HepG2 (cell line): Measurements from ENCODE around the gene N4BP2L1. TPM values are rescaled to one million over a fixed set of nuclear protein-coding genes. Genes with fewer than 3 reads are reported as not detected.
A peak's percentile ranks its signal among the peaks of the same experiment; 100 is the strongest.

Experiments
- ATAC-seq: fragments of 200-7000 bp; cut with Tn5 transposase; 3 replicates; pipeline ENCODE4 v1.9.1; 2020; ENCODE audit warnings: mild to moderate bottlenecking, moderate library complexity
- BruUV-seq: library from RNA; stranded (reverse); fragments of 400-500 nt; replicated peaks from 2 replicates; lab custom pipeline; 2021; lab: Mats Ljungman, UMichigan
- CTCF ChIA-PET: fragments of 300-600 bp; formaldehyde crosslinking; extraction: SDS; loops from one replicate; lab custom pipeline; 2021; ENCODE audit warnings: low total read pairs, inconsistent platforms, low intra/inter-chr PET ratio; lab: Yijun Ruan, JAX
- POLR2A ChIA-PET: fragments of 350-600 bp; sonication (Branson Sonifier 250); formaldehyde crosslinking; loops from one replicate; lab custom pipeline; 2020; ENCODE audit warnings: antibody characterized with exemption, inconsistent platforms; lab: Yijun Ruan, JAX
- DNase-seq: peaks from one replicate; pipeline ENCODE4 v3.0.0-alpha.2; 2015; ENCODE audit warnings: low spot score
- FAIRE-seq: peaks from 3 replicates; lab custom pipeline; 2011; peaks lifted over from hg19 to GRCh38; lab: Jason Lieb, UNC
- H2AFZ ChIP-seq: one replicate; pipeline ENCODE4 v1.6.1; 2011; ENCODE audit warnings: low read length, inconsistent platforms
- H3K27ac ChIP-seq: fragments of 300-600 bp; 3 replicates; pipeline ENCODE4 v1.8.0; 2011; ENCODE audit warnings: mixed run types, mild to moderate bottlenecking, mixed read lengths, low read length, inconsistent platforms; ENCODE audit not compliant: insufficient read depth; ENCODE audit errors: extremely low read length
- H3K27me3 ChIP-seq, 2 experiments: fragments of 200-600 bp in 1 of 2; 2 replicates in 1 of 2; 3 replicates in 1 of 2; pipeline versions ENCODE4 v1.6.0 to v1.8.0; 2011; ENCODE audit warnings: low read length in 2 of 2, mild to moderate bottlenecking in 2 of 2, moderate library complexity in 2 of 2, inconsistent platforms in 1 of 2; ENCODE audit not compliant: insufficient read depth in 2 of 2, control insufficient read depth in 1 of 2
- H3K36me3 ChIP-seq, 2 experiments: fragments of 200-600 bp in 1 of 2; replicated peaks in 1 of 2; 2 replicates in 1 of 2; 3 replicates in 1 of 2; pipeline versions ENCODE4 v1.5.1 to v1.8.0; 2011; ENCODE audit warnings: low read length in 2 of 2, inconsistent platforms in 1 of 2; ENCODE audit not compliant: insufficient read depth in 2 of 2, control insufficient read depth in 1 of 2
- H3K4me1 ChIP-seq: 2 replicates; pipeline ENCODE4 v1.5.1; 2012; ENCODE audit warnings: low read length, inconsistent platforms; ENCODE audit not compliant: insufficient read depth
- H3K4me2 ChIP-seq: 2 replicates; pipeline ENCODE4 v1.6.0; 2011; ENCODE audit warnings: low read depth, low read length, inconsistent platforms
- H3K4me3 ChIP-seq, 3 experiments: fragments of 200-600 bp in 1 of 3; sonication (generic), shearing (Covaris generic) in 1 of 3; replicated peaks in 1 of 3; 2 replicates each; pipeline ENCODE4 v1.5.1; 2011 to 2016; ENCODE audit warnings: low read length in 3 of 3, inconsistent platforms in 2 of 3, low read depth in 2 of 3, mild to moderate bottlenecking in 2 of 3, control low read depth in 1 of 3, mixed read lengths in 1 of 3; ENCODE audit not compliant: insufficient read depth in 1 of 3
- H3K79me2 ChIP-seq: one replicate; pipeline ENCODE4 v1.6.1; 2011; ENCODE audit warnings: low read length, inconsistent platforms; ENCODE audit not compliant: insufficient read depth
- H3K9ac ChIP-seq: 2 replicates; pipeline ENCODE4 v1.6.0; 2011; ENCODE audit warnings: mild to moderate bottlenecking, low read depth, low read length, inconsistent platforms; ENCODE audit not compliant: insufficient read depth
- H3K9me3 ChIP-seq: 2 replicates; pipeline ENCODE4 v1.5.1; 2012; ENCODE audit warnings: mild to moderate bottlenecking, low read length
- H4K20me1 ChIP-seq: 2 replicates; pipeline ENCODE4 v1.6.0; 2011; ENCODE audit warnings: inconsistent platforms, mild to moderate bottlenecking, low read length, moderate library complexity; ENCODE audit not compliant: insufficient read depth
- BRD4 ChIP-seq: sonication (generic); formaldehyde crosslinking; IDR thresholded peaks from 2 replicates; pipeline ENCODE4 v1.4.0; 2020; ENCODE audit warnings: missing genetic modification reagents
- HDAC2 ChIP-seq: sonication (generic); formaldehyde crosslinking; IDR thresholded peaks from 2 replicates; pipeline ENCODE4 v1.4.0; 2020; ENCODE audit warnings: missing genetic modification reagents
- NCOA5 ChIP-seq: sonication (generic); formaldehyde crosslinking; IDR thresholded peaks from 2 replicates; pipeline ENCODE4 v1.4.0; 2020; ENCODE audit warnings: missing genetic modification reagents
- NFKBIZ ChIP-seq: IDR thresholded peaks from 2 replicates; pipeline ENCODE4 v1.6.1; 2018; ENCODE audit warnings: missing genetic modification reagents, missing compliant biosample characterization
- RAD21 ChIP-seq: fragments of 450-650 bp; formaldehyde crosslinking; IDR thresholded peaks from 2 replicates; pipeline ENCODE4 v1.5.0; 2020; ENCODE audit warnings: mild to moderate bottlenecking
- SMC3 ChIP-seq: IDR thresholded peaks from 2 replicates; pipeline ENCODE4 v1.6.1; 2011; ENCODE audit warnings: low read length, improper control_type of control experiment
- STAG1 ChIP-seq: sonication (generic); formaldehyde crosslinking; IDR thresholded peaks from 2 replicates; pipeline ENCODE4 v1.4.0; 2020; ENCODE audit warnings: missing genetic modification reagents
- ZBTB3 ChIP-seq: sonication (generic); formaldehyde crosslinking; IDR thresholded peaks from 2 replicates; pipeline ENCODE4 v1.4.0; 2020; ENCODE audit warnings: low read depth, mild to moderate bottlenecking, moderate library complexity, missing genetic modification reagents, borderline replicate concordance
- ZFP41 ChIP-seq: sonication (generic); formaldehyde crosslinking; IDR thresholded peaks from 2 replicates; pipeline ENCODE4 v1.4.0; 2020; ENCODE audit warnings: mild to moderate bottlenecking, missing genetic modification reagents, borderline replicate concordance
- ZNF121 ChIP-seq: sonication (generic); formaldehyde crosslinking; IDR thresholded peaks from 2 replicates; pipeline ENCODE4 v1.5.0; 2020; ENCODE audit warnings: mild to moderate bottlenecking, missing genetic modification reagents
- ZNF138 ChIP-seq: sonication (generic); formaldehyde crosslinking; IDR thresholded peaks from 2 replicates; pipeline ENCODE4 v1.5.0; 2020; ENCODE audit warnings: mild to moderate bottlenecking, low read depth, missing genetic modification reagents
- ZNF782 ChIP-seq: sonication (generic); formaldehyde crosslinking; IDR thresholded peaks from 2 replicates; pipeline ENCODE4 v1.4.0; 2020; ENCODE audit warnings: missing genetic modification reagents, mild to moderate bottlenecking, borderline replicate concordance
- ZSCAN9 ChIP-seq: IDR thresholded peaks from 2 replicates; pipeline ENCODE4 v1.6.1; 2016; ENCODE audit warnings: borderline replicate concordance
- in situ Hi-C: cut with HindIII; loops from 2 replicates; pipeline ENCODE4 v1.10.0; 2017; ENCODE audit warnings: low pct_unique_long_range_greater_than_20kb; ENCODE audit not compliant: extremely low pct_ligation_motif_present
- intact Hi-C: fragments of 100-400 bp; cut with micrococcal nuclease; formaldehyde crosslinking; loops from one replicate; pipeline ENCODE4 v1.10.0; 2022; ENCODE audit not compliant: unreplicated experiment
- polyA plus RNA-seq, 8 experiments: library from polyadenylated mRNA; depleted of rRNA in 3 of 8; stranded (reverse) in 7 of 8; unstranded in 1 of 8; fragments of >200 nt; fragmentation: Illumina TruSeq in 4 of 8; extraction: Trizol in 4 of 8; gene quantifications; 2 replicates each; pipeline versions ENCODE4 v1.2.1 to v1.2.3, GENCODE V29; 2011 to 2016; ENCODE audit warnings: low read depth in 4 of 8, missing spikeins in 1 of 8, mixed read lengths in 1 of 8; ENCODE audit not compliant: insufficient read depth in 1 of 8
- total RNA-seq, 5 experiments: library from RNA; depleted of rRNA; stranded (reverse); fragments of >200 nt; fragmentation: Illumina TruSeq; extraction: Trizol; gene quantifications; 2 replicates each; pipeline ENCODE4 v1.2.3, GENCODE V29; 2016; ENCODE audit warnings: low read depth in 1 of 5
- TF ChIP-seq, protein P1 (sequence below): sonication (generic); formaldehyde crosslinking; IDR thresholded peaks from 2 replicates; pipeline ENCODE4 v1.5.0; 2020; ENCODE audit warnings: mild to moderate bottlenecking, missing genetic modification reagents, moderate library complexity

N4BP2L1 gene
- total and polyA plus RNA-seq, 2 of the 13 experiments (the other 11 are each of a cell fraction or from before 2014, with no cell fraction given) = 13.2 to 34.5 TPM

DNA sequence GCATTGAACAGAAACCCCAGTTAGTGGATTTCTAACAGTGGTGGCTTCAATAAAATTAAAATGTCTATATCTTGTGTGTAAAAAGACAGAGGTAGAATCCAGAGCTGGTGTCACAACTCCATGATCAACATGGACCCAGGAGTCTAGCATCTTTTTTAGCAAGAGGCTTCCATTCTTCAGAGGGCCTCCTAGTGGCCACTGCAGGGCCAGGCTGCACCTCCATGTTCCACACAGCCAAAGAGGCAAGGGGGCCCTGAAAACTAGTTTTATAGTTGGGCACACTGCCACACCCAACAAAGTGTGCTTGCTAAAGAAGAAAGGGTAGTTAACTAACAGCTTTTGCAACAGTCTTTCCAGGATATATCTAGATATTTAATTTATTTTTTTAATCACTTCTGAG, 12.9 kb downstream of the N4BP2L1 start:
- Histone ChIP-seq H3K9me3 (peaks cover 6% of the 10 kb centered on the region), H4K20me1 (no peaks in the 10 kb centered on the region), H3K27me3 (no peaks in the 10 kb centered on the region), H3K9ac (no peak overlapping the region), H3K27ac (no peak overlapping the region), H3K79me2 (no peaks in the 10 kb centered on the region), H3K4me1 (peaks cover 19% of the 10 kb centered on the region)
- FAIRE-seq (no peak), DNase-seq (no peak)
- intact Hi-C loops (no loop called here), in situ Hi-C loops (no loop called here)
- CTCF ChIA-PET = no interaction called here
- BruUV-seq = no TSS peak
- no peak for TF ChIP-seq ZSCAN9
- no peak for TF ChIP-seq ZNF138 (CRISPR knock-in tag)
- no peak for TF ChIP-seq ZBTB3 (CRISPR knock-in tag)
- no peak for TF ChIP-seq ZNF121 (CRISPR knock-in tag)
- TF ChIP-seq BRD4 (CRISPR knock-in tag) = no peak
- no peak for TF ChIP-seq NCOA5
- TF ChIP-seq RAD21 (CRISPR knock-in tag) = 0 out of 2 replicates have a peak, but pooled peaks have one; percentile 11
- peak; percentile 32 for TF ChIP-seq STAG1 (CRISPR knock-in tag)
- TF ChIP-seq HDAC2 (CRISPR knock-in tag) = no peak
- TF ChIP-seq, protein P1, sequence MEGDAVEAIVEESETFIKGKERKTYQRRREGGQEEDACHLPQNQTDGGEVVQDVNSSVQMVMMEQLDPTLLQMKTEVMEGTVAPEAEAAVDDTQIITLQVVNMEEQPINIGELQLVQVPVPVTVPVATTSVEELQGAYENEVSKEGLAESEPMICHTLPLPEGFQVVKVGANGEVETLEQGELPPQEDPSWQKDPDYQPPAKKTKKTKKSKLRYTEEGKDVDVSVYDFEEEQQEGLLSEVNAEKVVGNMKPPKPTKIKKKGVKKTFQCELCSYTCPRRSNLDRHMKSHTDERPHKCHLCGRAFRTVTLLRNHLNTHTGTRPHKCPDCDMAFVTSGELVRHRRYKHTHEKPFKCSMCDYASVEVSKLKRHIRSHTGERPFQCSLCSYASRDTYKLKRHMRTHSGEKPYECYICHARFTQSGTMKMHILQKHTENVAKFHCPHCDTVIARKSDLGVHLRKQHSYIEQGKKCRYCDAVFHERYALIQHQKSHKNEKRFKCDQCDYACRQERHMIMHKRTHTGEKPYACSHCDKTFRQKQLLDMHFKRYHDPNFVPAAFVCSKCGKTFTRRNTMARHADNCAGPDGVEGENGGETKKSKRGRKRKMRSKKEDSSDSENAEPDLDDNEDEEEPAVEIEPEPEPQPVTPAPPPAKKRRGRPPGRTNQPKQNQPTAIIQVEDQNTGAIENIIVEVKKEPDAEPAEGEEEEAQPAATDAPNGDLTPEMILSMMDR (CRISPR knock-in tag) = peak; percentile 48
- no peak for TF ChIP-seq ZFP41
- TF ChIP-seq ZNF782 (CRISPR knock-in tag) = no peak
- TF ChIP-seq SMC3 = peak; percentile 18; the same call in 1 of the 2 replicates
- no peak for TF ChIP-seq NFKBIZ (CRISPR knock-in tag)
- TF ChIP-seq, all 625 proteins: peak for 4
- peaks cover 0 to 6% of the 10 kb centered on the region in 2 experiments; a peak in 4 of 5 replicates for H3K36me3 ChIP-seq
- no peak overlapping the region for H3K4me2 ChIP-seq
- H3K4me3 ChIP-seq = no peak overlapping the region
- peak; percentile 83 for ATAC-seq
- POLR2A ChIA-PET = no interaction called here
- no peak overlapping the region for H2AFZ ChIP-seq
